ENCODE results near the gene ARL6IP4. TPM values are rescaled to one million over a fixed set of nuclear protein-coding genes. Genes with fewer than 3 reads are reported as not detected.

ARL6IP4 gene
- total RNA-seq, 1 experiment from 2014 or later, result 133 TPM

- ATAC-seq (no peak), DNase-seq (ENCODE audit: low spot score) (no peak)
- no peak overlapping the region for H3K4me3 Mint-ChIP-seq
- ChIA-PET POLR2A (no interaction called here), CTCF (no interaction called here)
- H3K9me3 Mint-ChIP-seq, result no peaks in the 10 kb centered on the region
- H3K27me3 Mint-ChIP-seq (ENCODE audit: low read depth), result no peaks in the 10 kb centered on the region
- TF ChIP-seq ZNF219 (CRISPR knock-in tag; IDR thresholded peaks at IDR 0.05; ENCODE audit: borderline replicate concordance) (no peak), ZNF121 (CRISPR knock-in tag; IDR thresholded peaks at IDR 0.05) (peak; percentile 41; the same call in 1 of the 2 replicates)
- H3K4me1 Mint-ChIP-seq, result no peaks in the 10 kb centered on the region
- no peaks in the 10 kb centered on the region for H3K36me3 Mint-ChIP-seq
- no peak overlapping the region for H3K27ac Mint-ChIP-seq
These were observed 29.6 kb downstream of the ARL6IP4 start for GRCh38 chr12:123010110-123010509.

GRCh38 chr12:123010681-123011080, 30.2 kb downstream of the ARL6IP4 start:
- ChIA-PET POLR2A (no interaction called here), CTCF (no interaction called here)
- no peak for DNase-seq (ENCODE audit: low spot score)
- Mint-ChIP-seq H3K27me3 (ENCODE audit: low read depth) (no peaks in the 10 kb centered on the region), H3K9me3 (no peaks in the 10 kb centered on the region), H3K4me3 (no peak overlapping the region), H3K36me3 (no peaks in the 10 kb centered on the region), H3K4me1 (no peaks in the 10 kb centered on the region), H3K27ac (no peak overlapping the region)
- no peak for ATAC-seq
- no peak for TF ChIP-seq GABPB1 (CRISPR knock-in tag; IDR thresholded peaks at IDR 0.05)
- TF ChIP-seq NR1H2 (CRISPR knock-in tag; IDR thresholded peaks at IDR 0.05), result no peak
- no peak for TF ChIP-seq ZNF425 (CRISPR knock-in tag; conservative IDR thresholded peaks at IDR 0.05)
- TF ChIP-seq PREB (CRISPR knock-in tag; IDR thresholded peaks at IDR 0.05; ENCODE audit: borderline replicate concordance), result no peak
- no peak for TF ChIP-seq ZNF281 (CRISPR knock-in tag; IDR thresholded peaks at IDR 0.05)

- H3K9me3 Mint-ChIP-seq, result no peaks in the 10 kb centered on the region
- ATAC-seq, result no peak
- CTCF ChIA-PET, result no interaction called here
- no peak for TF ChIP-seq RELA (CRISPR knock-in tag; IDR thresholded peaks at IDR 0.05; ENCODE audit: borderline replicate concordance)
- TF ChIP-seq, protein P1, sequence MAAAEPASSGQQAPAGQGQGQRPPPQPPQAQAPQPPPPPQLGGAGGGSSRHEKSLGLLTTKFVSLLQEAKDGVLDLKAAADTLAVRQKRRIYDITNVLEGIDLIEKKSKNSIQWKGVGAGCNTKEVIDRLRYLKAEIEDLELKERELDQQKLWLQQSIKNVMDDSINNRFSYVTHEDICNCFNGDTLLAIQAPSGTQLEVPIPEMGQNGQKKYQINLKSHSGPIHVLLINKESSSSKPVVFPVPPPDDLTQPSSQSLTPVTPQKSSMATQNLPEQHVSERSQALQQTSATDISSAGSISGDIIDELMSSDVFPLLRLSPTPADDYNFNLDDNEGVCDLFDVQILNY (CRISPR knock-in tag; IDR thresholded peaks at IDR 0.05), result no peak
- no peak for TF ChIP-seq CDX4 (CRISPR knock-in tag; IDR thresholded peaks at IDR 0.05; ENCODE audit: borderline replicate concordance)
- no peak for TF ChIP-seq FOXP1 (CRISPR knock-in tag; IDR thresholded peaks at IDR 0.05; ENCODE audit: borderline replicate concordance)
- TF ChIP-seq KAT7 (CRISPR knock-in tag; IDR thresholded peaks at IDR 0.05; ENCODE audit: borderline replicate concordance), result no peak
- no peak for TF ChIP-seq NFATC4 (CRISPR knock-in tag; IDR thresholded peaks at IDR 0.05)
- no peak for TF ChIP-seq ETV6 (CRISPR knock-in tag; IDR thresholded peaks at IDR 0.05)
- no peak for TF ChIP-seq PRDM15 (CRISPR knock-in tag; IDR thresholded peaks at IDR 0.05)
- TF ChIP-seq, protein P2, sequence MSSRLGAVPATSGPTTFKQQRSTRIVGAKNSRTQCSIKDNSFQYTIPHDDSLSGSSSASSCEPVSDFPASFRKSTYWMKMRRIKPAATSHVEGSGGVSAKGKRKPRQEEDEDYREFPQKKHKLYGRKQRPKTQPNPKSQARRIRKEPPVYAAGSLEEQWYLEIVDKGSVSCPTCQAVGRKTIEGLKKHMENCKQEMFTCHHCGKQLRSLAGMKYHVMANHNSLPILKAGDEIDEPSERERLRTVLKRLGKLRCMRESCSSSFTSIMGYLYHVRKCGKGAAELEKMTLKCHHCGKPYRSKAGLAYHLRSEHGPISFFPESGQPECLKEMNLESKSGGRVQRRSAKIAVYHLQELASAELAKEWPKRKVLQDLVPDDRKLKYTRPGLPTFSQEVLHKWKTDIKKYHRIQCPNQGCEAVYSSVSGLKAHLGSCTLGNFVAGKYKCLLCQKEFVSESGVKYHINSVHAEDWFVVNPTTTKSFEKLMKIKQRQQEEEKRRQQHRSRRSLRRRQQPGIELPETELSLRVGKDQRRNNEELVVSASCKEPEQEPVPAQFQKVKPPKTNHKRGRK (CRISPR knock-in tag; IDR thresholded peaks at IDR 0.05; ENCODE audit: borderline replicate concordance), result no peak
- TF ChIP-seq SP1 (CRISPR knock-in tag; conservative IDR thresholded peaks at IDR 0.05), result no peak
These were observed 31.2 kb downstream of the ARL6IP4 start for GRCh38 chr12:123011701-123012100.

More at GRCh38 chr12:123011701-123012100, 31.2 kb downstream of the ARL6IP4 start:
- H3K4me3 Mint-ChIP-seq, result no peak overlapping the region
- POLR2A ChIA-PET, result no interaction called here
- no peak for DNase-seq (ENCODE audit: low spot score)
- H3K4me1 Mint-ChIP-seq, result no peaks in the 10 kb centered on the region
- no peaks in the 10 kb centered on the region for H3K27me3 Mint-ChIP-seq (ENCODE audit: low read depth)
- H3K36me3 Mint-ChIP-seq, result no peaks in the 10 kb centered on the region
- H3K27ac Mint-ChIP-seq, result no peak overlapping the region

Measured in WTC11 (cell line).